ENCODE results near the gene LEFTY1. TPM values are rescaled to one million over a fixed set of nuclear protein-coding genes. Genes with fewer than 3 reads are reported as not detected.

LEFTY1 gene
- total and polyA plus RNA-seq, 2 of the 13 experiments (the other 11 are each of a cell fraction or from before 2014, with no cell fraction given) = 0.29 to 0.79 TPM

GRCh38 chr1:225846331-225847310 lies 42.3 kb downstream of the LEFTY1 start:
- Histone ChIP-seq H4K20me1 (ENCODE audit: insufficient read depth, low read length) (peaks cover 4% of the 10 kb centered on the region; the same call in 1 of the 2 replicates), H3K9ac (ENCODE audit: insufficient read depth, low read depth, low read length) (no peak overlapping the region), H3K4me2 (ENCODE audit: low read depth, low read length) (no peak overlapping the region), H3K27me3 (ENCODE audit: control insufficient read depth in 1 of 2, insufficient read depth in 2 of 2, low read length in 2 of 2) (no peaks in the 10 kb centered on the region), H3K79me2 (ENCODE audit: insufficient read depth, low read length) (no peaks in the 10 kb centered on the region), H2AFZ (ENCODE audit: low read length) (no peak overlapping the region), H3K4me1 (ENCODE audit: insufficient read depth, low read length) (peaks cover 4% of the 10 kb centered on the region), H3K4me3 (replicated peaks in 1 of 3; ENCODE audit: insufficient read depth in 1 of 3, low read depth in 2 of 3, low read length in 3 of 3) (no peak overlapping the region), H3K9me3 (ENCODE audit: low read length) (peaks cover 5% of the 10 kb centered on the region; the same call in 1 of the 2 replicates), H3K36me3 (replicated peaks in 1 of 2; ENCODE audit: control insufficient read depth in 1 of 2, insufficient read depth in 2 of 2, low read length in 2 of 2) (peaks cover 12 to 25% of the 10 kb centered on the region in 2 experiments), H3K27ac (ENCODE audit: extremely low read length, insufficient read depth, low read length) (no peak overlapping the region)
- WGBS (ENCODE audit: low lambda C conversion rate) = 96% methylated on average over 10 of the region's 20 CpGs
- no peak for DNase-seq (ENCODE audit: low spot score)
- ChIA-PET CTCF (ENCODE audit: low intra/inter-chr PET ratio, low total read pairs) (interaction anchor here (0.7 to 2.1 kb wide), 5 partner anchors 65 to 371 kb away, joined by 3 to 37 read pairs (median 3); partner anchors contain the start of gene SRP9), POLR2A (interaction anchor here (1.4 kb wide), 1 partner anchor 34 kb away, joined by 5 read pairs; no protein-coding TSS in a partner anchor)
- no peak for FAIRE-seq
- TF ChIP-seq RELA (CRISPR knock-in tag; IDR thresholded peaks at IDR 0.05) (no peak), POLR2A (IDR thresholded peaks at IDR 0.05; ENCODE audit: insufficient read depth in 1 of 2, low read depth in 2 of 2, low read length in 2 of 2) (0 out of 4 replicates have a peak, but pooled peaks of 1 of the 2 experiments have one; percentile 21), SSRP1 (CRISPR knock-in tag; IDR thresholded peaks at IDR 0.05) (no peak), AGO2 (optimal IDR thresholded peaks at IDR 0.05; ENCODE audit: low read depth, low read length) (peak; percentile 83)
- in situ Hi-C loops (cut with HindIII; ENCODE audit: extremely low pct_ligation_motif_present, low pct_unique_long_range_greater_than_20kb) = no loop called here
- intact Hi-C loops (cut with micrococcal nuclease; ENCODE audit: unreplicated experiment) = loop anchor here (2.0 kb wide), 2 partner anchors 64 to 372 kb away; no protein-coding TSS in a partner anchor
- no peak for ATAC-seq
- BruUV-seq (replicated peaks) = no TSS peak

GRCh38 chr1:225845571-225846259 lies 43.2 kb downstream of the LEFTY1 start:
- CTCF ChIA-PET (ENCODE audit: low intra/inter-chr PET ratio, low total read pairs) = interaction anchor here (0.7 to 2.1 kb wide), 5 partner anchors 66 to 370 kb away, joined by 3 to 37 read pairs (median 3); partner anchors contain the start of gene SRP9
- POLR2A ChIA-PET = interaction anchor here (1.4 kb wide), 1 partner anchor 33 kb away, joined by 5 read pairs; no protein-coding TSS in a partner anchor
- H3K36me3 ChIP-seq (replicated peaks in 1 of 2; ENCODE audit: control insufficient read depth in 1 of 2, insufficient read depth in 2 of 2, low read length in 2 of 2) = peaks cover 12 to 27% of the 10 kb centered on the region in 2 experiments
- no peak for TF ChIP-seq BATF2 (CRISPR knock-in tag; IDR thresholded peaks at IDR 0.05)
- TF ChIP-seq ZNF382 (CRISPR knock-in tag; IDR thresholded peaks at IDR 0.05; ENCODE audit: borderline replicate concordance) = no peak
- TF ChIP-seq ZNF512B (CRISPR knock-in tag; IDR thresholded peaks at IDR 0.05; ENCODE audit: borderline replicate concordance) = no peak
- TF ChIP-seq ELK4 (CRISPR knock-in tag; IDR thresholded peaks at IDR 0.05; ENCODE audit: borderline replicate concordance) = no peak

More at GRCh38 chr1:225845571-225846259, 43.2 kb downstream of the LEFTY1 start:
- ATAC-seq (peak; percentile 87), DNase-seq (ENCODE audit: low spot score) (peak; percentile 71), FAIRE-seq (peak; percentile 50)
- Histone ChIP-seq H4K20me1 (ENCODE audit: insufficient read depth, low read length) (peaks cover 4% of the 10 kb centered on the region; the same call in 1 of the 2 replicates), H3K79me2 (ENCODE audit: insufficient read depth, low read length) (no peaks in the 10 kb centered on the region), H3K27me3 (ENCODE audit: control insufficient read depth in 1 of 2, insufficient read depth in 2 of 2, low read length in 2 of 2) (no peaks in the 10 kb centered on the region), H3K4me3 (replicated peaks in 1 of 3; ENCODE audit: insufficient read depth in 1 of 3, low read depth in 2 of 3, low read length in 3 of 3) (no peak overlapping the region), H3K9me3 (ENCODE audit: low read length) (peaks cover 5% of the 10 kb centered on the region; the same call in 1 of the 2 replicates), H2AFZ (ENCODE audit: low read length) (no peak overlapping the region), H3K27ac (ENCODE audit: extremely low read length, insufficient read depth, low read length) (no peak overlapping the region), H3K4me1 (ENCODE audit: insufficient read depth, low read length) (no peaks in the 10 kb centered on the region), H3K4me2 (ENCODE audit: low read depth, low read length) (no peak overlapping the region), H3K9ac (ENCODE audit: insufficient read depth, low read depth, low read length) (no peak overlapping the region)
- no TSS peak for BruUV-seq (replicated peaks)
- 90% methylated on average over 2 of the region's 13 CpGs for WGBS (ENCODE audit: low lambda C conversion rate)
- intact Hi-C loops (cut with micrococcal nuclease; ENCODE audit: unreplicated experiment) (loop anchor here (1.0 to 2.0 kb wide), 4 partner anchors 33 to 371 kb away; partner anchors contain the start of gene SRP9), in situ Hi-C loops (cut with HindIII; ENCODE audit: extremely low pct_ligation_motif_present, low pct_unique_long_range_greater_than_20kb) (no loop called here)
